Upper lobe of left lung (tissue), 4 donors: ENCODE results near the gene APOA4.

Source experiments
- CTCF ChIP-seq, 6 experiments: fragments of 450-650 bp in 4 of 6; fragments of 200-600 bp in 2 of 6; sonication (generic) in 2 of 6; IDR thresholded peaks; one replicate each; pipeline ENCODE4 v1.5.1; 2016 to 2019; ENCODE audit warnings: antibody characterized with exemption in 6 of 6
- POLR2A ChIP-seq, 4 donors: fragments of 450-650 bp; IDR thresholded peaks; one replicate each; pipeline ENCODE4 v1.5.1; 2016 to 2017; ENCODE audit warnings: antibody characterized with exemption in 4 of 4, mild to moderate bottlenecking in 2 of 4

GRCh38 chr11:116859175-116859574 lies 36.1 kb upstream of the APOA4 start:
- TF ChIP-seq CTCF (IDR thresholded peaks at IDR 0.05), result no peak
- TF ChIP-seq POLR2A (IDR thresholded peaks at IDR 0.05), result no peak
